Vagina (tissue), 2 donors: ENCODE measurements around the gene PDIA5.

ENCODE experiments used
- POLR2A ChIP-seq, 2 donors: fragments of 450-650 bp; IDR thresholded peaks; one replicate each; pipeline ENCODE4 v1.6.1; 2017; ENCODE audit warnings: antibody characterized with exemption in 2 of 2, mild to moderate bottlenecking in 2 of 2, moderate library complexity in 2 of 2
- POLR2AphosphoS5 ChIP-seq, 2 donors: sonication (generic); formaldehyde crosslinking; IDR thresholded peaks; one replicate each; pipeline ENCODE4 v1.9.0; 2017; ENCODE audit warnings: antibody characterized with exemption in 2 of 2, mild to moderate bottlenecking in 2 of 2, low read depth in 1 of 2; ENCODE audit not compliant: insufficient read depth in 1 of 2
- TF ChIP-seq, protein P1 (sequence below), 3 experiments: fragments of 450-650 bp in 2 of 3; fragments of 200-600 bp in 1 of 3; sonication (generic) in 1 of 3; IDR thresholded peaks; one replicate each; pipeline ENCODE4 v1.5.1; 2017 to 2019; ENCODE audit warnings: antibody characterized with exemption in 3 of 3, mild to moderate bottlenecking in 2 of 3, moderate library complexity in 2 of 3

DNA sequence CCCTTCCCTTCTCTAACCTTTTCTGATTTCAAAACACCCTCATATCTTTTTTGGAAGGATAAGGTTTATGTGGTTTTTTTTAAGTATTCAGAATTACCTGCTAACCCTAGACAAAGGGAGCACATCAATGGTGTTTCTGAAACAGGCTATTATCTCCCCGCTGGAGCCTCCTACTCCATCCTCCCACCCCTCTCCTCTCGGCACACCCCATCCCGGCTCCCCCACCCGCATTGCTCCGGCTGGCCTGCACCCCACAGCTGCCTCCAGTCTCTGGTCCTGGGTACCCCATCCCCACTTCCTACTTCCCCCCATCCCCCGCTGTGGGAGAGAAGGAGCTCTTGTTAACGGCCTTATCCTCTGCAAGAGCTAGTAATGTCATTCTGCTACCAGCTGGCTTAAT is 59.2 kb downstream of the PDIA5 start:
- TF ChIP-seq, protein P1, sequence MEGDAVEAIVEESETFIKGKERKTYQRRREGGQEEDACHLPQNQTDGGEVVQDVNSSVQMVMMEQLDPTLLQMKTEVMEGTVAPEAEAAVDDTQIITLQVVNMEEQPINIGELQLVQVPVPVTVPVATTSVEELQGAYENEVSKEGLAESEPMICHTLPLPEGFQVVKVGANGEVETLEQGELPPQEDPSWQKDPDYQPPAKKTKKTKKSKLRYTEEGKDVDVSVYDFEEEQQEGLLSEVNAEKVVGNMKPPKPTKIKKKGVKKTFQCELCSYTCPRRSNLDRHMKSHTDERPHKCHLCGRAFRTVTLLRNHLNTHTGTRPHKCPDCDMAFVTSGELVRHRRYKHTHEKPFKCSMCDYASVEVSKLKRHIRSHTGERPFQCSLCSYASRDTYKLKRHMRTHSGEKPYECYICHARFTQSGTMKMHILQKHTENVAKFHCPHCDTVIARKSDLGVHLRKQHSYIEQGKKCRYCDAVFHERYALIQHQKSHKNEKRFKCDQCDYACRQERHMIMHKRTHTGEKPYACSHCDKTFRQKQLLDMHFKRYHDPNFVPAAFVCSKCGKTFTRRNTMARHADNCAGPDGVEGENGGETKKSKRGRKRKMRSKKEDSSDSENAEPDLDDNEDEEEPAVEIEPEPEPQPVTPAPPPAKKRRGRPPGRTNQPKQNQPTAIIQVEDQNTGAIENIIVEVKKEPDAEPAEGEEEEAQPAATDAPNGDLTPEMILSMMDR (IDR thresholded peaks at IDR 0.05) = no peak
- no peak for TF ChIP-seq POLR2A (IDR thresholded peaks at IDR 0.05)
- no peak for TF ChIP-seq POLR2AphosphoS5 (IDR thresholded peaks at IDR 0.05; ENCODE audit: insufficient read depth in 1 of 2, low read depth in 1 of 2)
